D721Med (cell line): ENCODE data around the gene PPP1R9B.

Source experiments
- DNase-seq: peaks from one replicate; pipeline ENCODE4 v3.0.0; 2011; ENCODE audit warnings: low spot score; ENCODE audit not compliant: insufficient read length
- FAIRE-seq: peaks from 2 replicates; lab custom pipeline; 2011; peaks lifted over from hg19 to GRCh38; lab: Jason Lieb, UNC
- CTCF ChIP-seq: IDR thresholded peaks from 2 replicates; pipeline ENCODE4 v1.5.1; 2012; ENCODE audit warnings: mild to moderate bottlenecking, control low read depth; ENCODE audit not compliant: insufficient read depth; ENCODE audit errors: missing control alignments

The PPP1R9B gene

GRCh38 chr17:50111673-50112655, 38.5 kb downstream of the PPP1R9B start:
- FAIRE-seq: no peak
- DNase-seq: no peak
- TF ChIP-seq CTCF: no peak

- DNase-seq: no peak
- FAIRE-seq: no peak
- no peak for TF ChIP-seq CTCF
Observed at GRCh38 chr17:50110591-50111349, 39.7 kb downstream of the PPP1R9B start.

- FAIRE-seq (no peak), DNase-seq (no peak)
- TF ChIP-seq CTCF: no peak
Observed at GRCh38 chr17:50109785-50110184, 40.7 kb downstream of the PPP1R9B start.

- no peak for TF ChIP-seq CTCF
- no peak for FAIRE-seq
- no peak for DNase-seq
Observed at GRCh38 chr17:50109207-50109606, 41.3 kb downstream of the PPP1R9B start.

GRCh38 chr17:50108556-50108955, 41.9 kb downstream of the PPP1R9B start:
- DNase-seq (no peak), FAIRE-seq (no peak)
- TF ChIP-seq CTCF: no peak

GRCh38 chr17:50107790-50108414, 42.6 kb downstream of the PPP1R9B start:
- no peak for TF ChIP-seq CTCF
- DNase-seq (no peak), FAIRE-seq (no peak)
